PFSK-1 (cell line): ENCODE data around the gene MCOLN1.

ENCODE experiments used
- FOXP2 ChIP-seq: optimal IDR thresholded peaks from 2 replicates; pipeline ENCODE3; 2011; ENCODE audit warnings: borderline replicate concordance, control low read depth, inconsistent platforms; ENCODE audit not compliant: insufficient read depth; ENCODE audit errors: extremely low read length, extremely low read depth
- POLR2AphosphoS5 ChIP-seq: IDR thresholded peaks from 2 replicates; pipeline ENCODE4 v1.6.1; 2012; ENCODE audit warnings: low read depth, mild to moderate bottlenecking, control low read depth, low read length, moderate library complexity
- SIN3A ChIP-seq: IDR thresholded peaks from 2 replicates; pipeline ENCODE4 v1.6.1; 2012; ENCODE audit warnings: mild to moderate bottlenecking, low read length, moderate library complexity, borderline replicate concordance; ENCODE audit not compliant: insufficient read depth
- TAF1 ChIP-seq: IDR thresholded peaks from 2 replicates; pipeline ENCODE4 v1.6.1; 2012; ENCODE audit warnings: low read length, control low read depth, borderline replicate concordance; ENCODE audit not compliant: insufficient read depth
- TF ChIP-seq, protein P1 (sequence below), 2 experiments: IDR thresholded peaks; 2 replicates each; pipeline versions ENCODE4 v1.6.1 to v1.8.0; 2011 to 2012; ENCODE audit warnings: low read depth in 2 of 2, low read length in 2 of 2, control low read depth in 1 of 2, inconsistent platforms in 1 of 2, mild to moderate bottlenecking in 1 of 2, moderate library complexity in 1 of 2; ENCODE audit not compliant: insufficient read depth in 1 of 2

Gene MCOLN1

DNA sequence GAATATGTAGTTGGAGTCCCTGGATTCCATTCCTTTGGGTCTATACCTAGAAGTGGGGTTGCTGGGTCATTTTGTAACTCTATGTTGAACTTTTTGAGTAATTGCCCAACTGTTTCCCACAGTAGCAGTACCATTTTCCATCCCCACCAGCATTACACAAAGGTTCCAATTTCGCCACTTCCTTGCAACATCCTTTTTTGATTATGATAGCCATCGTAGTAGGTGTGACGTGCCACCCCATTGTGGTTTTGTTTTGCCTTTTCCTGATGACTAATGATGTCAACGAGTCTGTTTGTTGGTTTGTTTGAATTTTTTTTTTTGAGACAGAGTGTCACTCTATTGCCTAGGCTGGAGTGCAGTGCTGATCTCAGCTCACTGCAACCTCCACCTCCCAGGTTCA lies 30.3 kb upstream of the MCOLN1 start:
- TF ChIP-seq, protein P1, sequence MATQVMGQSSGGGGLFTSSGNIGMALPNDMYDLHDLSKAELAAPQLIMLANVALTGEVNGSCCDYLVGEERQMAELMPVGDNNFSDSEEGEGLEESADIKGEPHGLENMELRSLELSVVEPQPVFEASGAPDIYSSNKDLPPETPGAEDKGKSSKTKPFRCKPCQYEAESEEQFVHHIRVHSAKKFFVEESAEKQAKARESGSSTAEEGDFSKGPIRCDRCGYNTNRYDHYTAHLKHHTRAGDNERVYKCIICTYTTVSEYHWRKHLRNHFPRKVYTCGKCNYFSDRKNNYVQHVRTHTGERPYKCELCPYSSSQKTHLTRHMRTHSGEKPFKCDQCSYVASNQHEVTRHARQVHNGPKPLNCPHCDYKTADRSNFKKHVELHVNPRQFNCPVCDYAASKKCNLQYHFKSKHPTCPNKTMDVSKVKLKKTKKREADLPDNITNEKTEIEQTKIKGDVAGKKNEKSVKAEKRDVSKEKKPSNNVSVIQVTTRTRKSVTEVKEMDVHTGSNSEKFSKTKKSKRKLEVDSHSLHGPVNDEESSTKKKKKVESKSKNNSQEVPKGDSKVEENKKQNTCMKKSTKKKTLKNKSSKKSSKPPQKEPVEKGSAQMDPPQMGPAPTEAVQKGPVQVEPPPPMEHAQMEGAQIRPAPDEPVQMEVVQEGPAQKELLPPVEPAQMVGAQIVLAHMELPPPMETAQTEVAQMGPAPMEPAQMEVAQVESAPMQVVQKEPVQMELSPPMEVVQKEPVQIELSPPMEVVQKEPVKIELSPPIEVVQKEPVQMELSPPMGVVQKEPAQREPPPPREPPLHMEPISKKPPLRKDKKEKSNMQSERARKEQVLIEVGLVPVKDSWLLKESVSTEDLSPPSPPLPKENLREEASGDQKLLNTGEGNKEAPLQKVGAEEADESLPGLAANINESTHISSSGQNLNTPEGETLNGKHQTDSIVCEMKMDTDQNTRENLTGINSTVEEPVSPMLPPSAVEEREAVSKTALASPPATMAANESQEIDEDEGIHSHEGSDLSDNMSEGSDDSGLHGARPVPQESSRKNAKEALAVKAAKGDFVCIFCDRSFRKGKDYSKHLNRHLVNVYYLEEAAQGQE (IDR thresholded peaks at IDR 0.05; ENCODE audit: insufficient read depth in 1 of 2, low read depth in 2 of 2, low read length in 2 of 2) = no peak
- TF ChIP-seq TAF1 (no peak), SIN3A (no peak), POLR2AphosphoS5 (no peak), FOXP2 (no peak)

DNA sequence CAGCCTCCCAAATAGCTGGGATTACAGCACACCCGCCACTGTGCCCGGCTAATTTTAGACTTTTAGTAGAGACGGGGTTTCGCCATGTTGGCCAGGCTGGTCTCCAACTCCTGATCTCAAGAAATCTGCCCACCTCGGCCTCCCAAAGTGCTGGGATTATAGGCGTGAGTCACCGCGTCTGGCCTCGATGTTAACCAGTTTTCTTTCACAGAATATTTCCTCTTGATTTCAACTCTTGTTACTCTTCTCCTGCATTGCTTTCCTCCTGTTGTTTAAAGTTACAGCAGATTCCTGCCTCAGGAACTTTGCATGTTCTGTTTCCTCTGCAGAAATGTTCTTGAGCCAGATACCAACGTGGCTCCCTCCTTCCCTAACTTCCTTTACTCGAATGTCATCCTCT lies 29.9 kb upstream of the MCOLN1 start:
- TF ChIP-seq FOXP2 (no peak), TAF1 (no peak), SIN3A (no peak), POLR2AphosphoS5 (no peak)
- TF ChIP-seq, protein P1 (IDR thresholded peaks at IDR 0.05; ENCODE audit: insufficient read depth in 1 of 2, low read depth in 2 of 2, low read length in 2 of 2) = no peak

DNA sequence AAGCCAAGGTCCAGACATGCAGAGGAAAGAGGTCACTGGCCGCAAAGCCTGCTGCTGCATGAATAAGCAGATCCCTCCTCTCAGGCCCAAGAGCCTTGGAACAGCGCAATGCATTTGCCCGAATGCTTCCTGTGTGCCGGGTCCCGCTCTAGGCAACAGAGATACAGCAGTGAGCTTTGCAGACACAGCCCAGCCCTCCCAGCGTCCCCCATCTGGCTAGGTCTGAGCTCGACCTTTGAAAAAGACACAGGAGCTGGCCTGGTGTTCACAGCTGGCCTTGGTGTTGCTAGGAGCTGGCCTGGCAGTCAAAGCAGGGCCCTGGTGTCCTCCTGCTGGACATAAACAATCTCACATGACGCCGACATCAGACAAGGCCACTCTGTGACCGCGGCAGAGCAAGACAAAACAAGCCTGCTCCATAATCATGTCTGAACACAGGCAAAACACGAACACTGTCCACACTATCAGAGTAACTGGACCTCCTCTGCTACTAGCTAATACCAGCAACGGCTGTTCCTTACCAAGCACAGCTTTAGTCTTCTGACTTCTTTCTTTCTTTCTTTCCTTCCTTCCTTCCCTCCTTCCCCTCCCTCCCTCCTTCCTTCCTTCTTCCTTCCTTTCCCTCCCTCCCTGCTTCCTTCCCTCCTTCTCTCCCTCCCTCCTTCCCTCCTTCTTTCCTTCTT lies 27.9 kb upstream of the MCOLN1 start:
- no peak for TF ChIP-seq SIN3A
- no peak for TF ChIP-seq FOXP2
- no peak for TF ChIP-seq TAF1
- TF ChIP-seq, protein P1 (IDR thresholded peaks at IDR 0.05; ENCODE audit: insufficient read depth in 1 of 2, low read depth in 2 of 2, low read length in 2 of 2) = no peak
- no peak for TF ChIP-seq POLR2AphosphoS5

DNA sequence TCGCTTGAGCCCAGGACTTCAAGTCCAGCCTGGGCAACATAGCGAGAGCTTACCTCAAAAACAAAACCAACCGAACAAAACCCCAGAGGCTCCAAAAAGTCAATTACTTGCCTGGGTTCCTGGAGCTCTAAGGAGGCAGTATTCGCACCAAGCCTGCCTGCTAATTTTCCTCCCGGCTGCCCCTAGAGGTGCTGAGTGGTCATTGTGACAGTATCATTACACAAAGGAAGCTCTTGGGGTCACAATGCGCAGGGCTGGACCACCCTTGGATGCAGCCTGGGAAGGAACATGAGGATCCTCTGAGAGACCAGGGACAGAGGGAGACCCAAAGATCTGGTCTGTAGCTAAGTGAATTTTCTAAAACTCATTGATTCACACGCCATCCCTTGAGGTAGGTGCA lies 25.1 kb upstream of the MCOLN1 start:
- TF ChIP-seq POLR2AphosphoS5 (no peak), SIN3A (no peak), FOXP2 (no peak), TAF1 (no peak)
- TF ChIP-seq, protein P1 (IDR thresholded peaks at IDR 0.05; ENCODE audit: insufficient read depth in 1 of 2, low read depth in 2 of 2, low read length in 2 of 2) = no peak
